Panc1 (cell line): Measurements from ENCODE around the gene SNX9. TPM values are rescaled to one million over a fixed set of nuclear protein-coding genes. Genes with fewer than 3 reads are reported as not detected.

Source experiments
- ATAC-seq: fragments of 200-7000 bp; cut with Tn5 transposase; 2 replicates; pipeline ENCODE4 v1.9.1; 2020; ENCODE audit warnings: mild to moderate bottlenecking, moderate library complexity
- BruUV-seq: library from RNA; stranded (reverse); fragments of 400-500 nt; replicated peaks from 2 replicates; lab custom pipeline; 2021; lab: Mats Ljungman, UMichigan
- CTCF ChIA-PET: fragments of 300-600 bp; sonication (Branson Sonifier 250); formaldehyde crosslinking; loops from one replicate; lab custom pipeline; 2022; ENCODE audit warnings: antibody characterized with exemption; lab: Charles Lee
- POLR2A ChIA-PET: fragments of 300-600 bp; sonication (Branson Sonifier 250); formaldehyde crosslinking; loops from one replicate; lab custom pipeline; 2022; ENCODE audit warnings: antibody characterized with exemption; lab: Charles Lee
- DNase-seq: peaks from one replicate; pipeline ENCODE4 v3.0.0-alpha.2; 2010; ENCODE audit warnings: low read depth, low spot score
- H3K27ac ChIP-seq: 2 replicates; pipeline ENCODE4 v1.5.1; 2011; ENCODE audit warnings: mild to moderate bottlenecking, low read length, inconsistent platforms
- H3K27me3 ChIP-seq: fragments of 200-500 bp; sonication (Bioruptor generic); 2 replicates; pipeline ENCODE4 v1.6.0; 2014; ENCODE audit warnings: low read length, inconsistent platforms; ENCODE audit not compliant: control insufficient read depth, insufficient read depth
- H3K36me3 ChIP-seq: fragments of 200-500 bp; sonication (Bioruptor generic); 2 replicates; pipeline ENCODE4 v1.5.1; 2014; ENCODE audit warnings: inconsistent platforms, mild to moderate bottlenecking, low read length, moderate library complexity; ENCODE audit not compliant: control insufficient read depth, insufficient read depth
- H3K4me1 ChIP-seq: 2 replicates; pipeline ENCODE4 v1.5.1; 2011; ENCODE audit warnings: inconsistent platforms, mild to moderate bottlenecking, low read length, moderate library complexity; ENCODE audit not compliant: control insufficient read depth, insufficient read depth
- H3K4me3 ChIP-seq, 2 experiments: 2 replicates each; pipeline ENCODE4 v1.5.1; 2011 to 2012; ENCODE audit warnings: low read depth in 2 of 2, low read length in 2 of 2, mild to moderate bottlenecking in 2 of 2, inconsistent platforms in 1 of 2, moderate library complexity in 1 of 2
- H3K9me3 ChIP-seq: fragments of 200-500 bp; sonication (Bioruptor generic); 2 replicates; pipeline ENCODE4 v1.5.1; 2014; ENCODE audit warnings: low read depth, mild to moderate bottlenecking, inconsistent platforms, low read length, moderate library complexity; ENCODE audit not compliant: control insufficient read depth, insufficient read depth
- CTCF ChIP-seq: fragments of 450-650 bp; IDR thresholded peaks from 2 replicates; pipeline ENCODE4 v1.5.1; 2017; ENCODE audit warnings: mild to moderate bottlenecking
- POLR2AphosphoS5 ChIP-seq: IDR thresholded peaks from 2 replicates; pipeline ENCODE4 v1.6.1; 2012; ENCODE audit warnings: mild to moderate bottlenecking, low read depth, low read length, moderate library complexity
- REST ChIP-seq, 2 experiments: IDR thresholded peaks; 2 replicates each; pipeline ENCODE4 v1.6.1; 2011 to 2012; ENCODE audit warnings: low read depth in 2 of 2, control low read depth in 1 of 2, low read length in 1 of 2, mild to moderate bottlenecking in 1 of 2, moderate library complexity in 1 of 2; ENCODE audit not compliant: insufficient read depth in 1 of 2
- SIN3A ChIP-seq: IDR thresholded peaks from 2 replicates; pipeline ENCODE4 v1.6.1; 2012; ENCODE audit warnings: low read depth, mild to moderate bottlenecking, low read length, moderate library complexity, borderline replicate concordance; ENCODE audit not compliant: insufficient read depth
- TCF7L2 ChIP-seq: IDR thresholded peaks from 2 replicates; pipeline ENCODE4 v1.6.1; 2011; ENCODE audit warnings: mild to moderate bottlenecking, low read depth, low read length, inconsistent platforms
- in situ Hi-C: cut with HindIII; loops from 2 replicates; pipeline ENCODE4 v1.10.0; 2016; ENCODE audit warnings: low sequenced_read_pairs, low pct_unique_long_range_greater_than_20kb
- intact Hi-C: fragments of 100-400 bp; cut with micrococcal nuclease; formaldehyde crosslinking; loops from one replicate; pipeline ENCODE4 v1.10.0; 2022; ENCODE audit not compliant: unreplicated experiment
- total RNA-seq: library from RNA; stranded (reverse); gene quantifications from one replicate; pipeline ENCODE4 v1.2.1, GENCODE V29; 2021; ENCODE audit not compliant: unreplicated experiment

SNX9 gene
- total RNA-seq, 1 experiment from 2014 or later, result 46.0 TPM

GRCh38 chr6:157840776-157841175 lies 17.7 kb downstream of the SNX9 start:
- CTCF ChIA-PET, result no interaction called here
- intact Hi-C loops, result no loop called here
- TF ChIP-seq POLR2AphosphoS5, result no peak
- no peak for TF ChIP-seq CTCF
- no peak for TF ChIP-seq REST (IDR thresholded peaks at IDR 0.05; ENCODE audit: insufficient read depth in 1 of 2, low read depth in 2 of 2, low read length in 1 of 2)
- TF ChIP-seq SIN3A, result no peak
- no peak for TF ChIP-seq TCF7L2

GRCh38 chr6:157841211-157841840 lies 18.3 kb downstream of the SNX9 start:
- Histone ChIP-seq H3K4me3 (no peak overlapping the region), H3K27ac (peak overlapping the region; percentile 84), H3K4me1 (peaks cover 80% of the 10 kb centered on the region), H3K9me3 (no peaks in the 10 kb centered on the region), H3K27me3 (no peaks in the 10 kb centered on the region), H3K36me3 (no peaks in the 10 kb centered on the region)
- in situ Hi-C loops, result no loop called here
- DNase-seq, result no peak
- TF ChIP-seq TCF7L2 (no peak), REST (IDR thresholded peaks at IDR 0.05; ENCODE audit: insufficient read depth in 1 of 2, low read depth in 2 of 2, low read length in 1 of 2) (no peak), SIN3A (no peak), CTCF (no peak), POLR2AphosphoS5 (no peak)
- no TSS peak for BruUV-seq
- ATAC-seq, result peak; percentile 57; the same call in 1 of the 2 replicates
- POLR2A ChIA-PET, result no interaction called here
- intact Hi-C loops, result no loop called here
- CTCF ChIA-PET, result interaction anchor here (0.6 kb wide), 1 partner anchor 387 kb away, joined by 4 read pairs; no protein-coding TSS in a partner anchor

More at GRCh38 chr6:157840776-157841175, 17.7 kb downstream of the SNX9 start:
- Histone ChIP-seq H3K9me3 (no peaks in the 10 kb centered on the region), H3K27me3 (no peaks in the 10 kb centered on the region), H3K36me3 (no peaks in the 10 kb centered on the region), H3K4me1 (peaks cover 74% of the 10 kb centered on the region), H3K4me3 (0 out of 4 replicates have a peak overlapping the region, but pooled peaks of 1 of the 2 experiments have one; percentile 23), H3K27ac (peak overlapping the region; percentile 84)
- in situ Hi-C loops, result no loop called here
- POLR2A ChIA-PET, result no interaction called here
- DNase-seq, result no peak
- ATAC-seq, result peak; percentile 54
- BruUV-seq, result no TSS peak
